KBM-7 (cell line): Measurements from ENCODE around the gene KLHL22.
"Not testable (repeated sequence)": the region's sequence is repeated elsewhere in the genome, so short reads cannot be mapped to it uniquely, and the experiment has no call there.

Experiments used
- DNase-seq: peaks from one replicate; pipeline ENCODE4 v3.0.0-alpha.2; 2015
- in situ Hi-C: fragments of 300-500 bp; cut with MboI; formaldehyde crosslinking; loops from 2 replicates; pipeline ENCODE4 v1.14.3; 2020; ENCODE audit warnings: low sequenced_read_pairs, low pct_unique_long_range_greater_than_20kb, mixed read lengths

The KLHL22 gene

GRCh38 chr22:20507253-20508066 lies 11.9 kb upstream of the KLHL22 start, which contains the start of gene MED15:
TSS of gene MED15 (plus strand) at chr22:20507610. CDS start at chr22:20507679, 69 bp downstream.
- peak; percentile 91 for DNase-seq
- in situ Hi-C loops: loop anchor here (25.0 kb wide), 1 partner anchor 105 kb away; no protein-coding TSS in a partner anchor

- in situ Hi-C loops: loop anchor here (25.0 kb wide), 1 partner anchor 106 kb away; no protein-coding TSS in a partner anchor
- DNase-seq: no peak
These were observed 11.1 kb upstream of the KLHL22 start for GRCh38 chr22:20506543-20507252.

- in situ Hi-C loops: loop anchor here (25.0 kb wide), 1 partner anchor 108 kb away; no protein-coding TSS in a partner anchor
- DNase-seq: not testable (repeated sequence)
These were observed 8.8 kb upstream of the KLHL22 start for GRCh38 chr22:20504293-20504922.

GRCh38 chr22:20503816-20504215 lies 8.2 kb upstream of the KLHL22 start:
- no peak for DNase-seq
- in situ Hi-C loops: loop anchor here (25.0 kb wide), 1 partner anchor 108 kb away; no protein-coding TSS in a partner anchor

GRCh38 chr22:20499769-20500168 lies 4.2 kb upstream of the KLHL22 start:
- in situ Hi-C loops: loop anchor here (25.0 kb wide), 1 partner anchor 113 kb away; no protein-coding TSS in a partner anchor
- no peak for DNase-seq

GRCh38 chr22:20498913-20499312 lies 3.3 kb upstream of the KLHL22 start:
- in situ Hi-C loops: no loop called here
- no peak for DNase-seq

- in situ Hi-C loops: no loop called here
- DNase-seq: no peak
These were observed 1.8 kb upstream of the KLHL22 start for GRCh38 chr22:20497426-20497825.

- in situ Hi-C loops: no loop called here
- DNase-seq: peak; percentile 79
These were observed 476 bp upstream of the KLHL22 start for GRCh38 chr22:20495861-20496681.

- in situ Hi-C loops: no loop called here
- no peak for DNase-seq
These were observed 4.2 kb downstream of the KLHL22 start for GRCh38 chr22:20491346-20491745.

- DNase-seq: no peak
- in situ Hi-C loops: no loop called here
These were observed 4.7 kb downstream of the KLHL22 start for GRCh38 chr22:20490941-20491307.

- DNase-seq: no peak
- in situ Hi-C loops: no loop called here
These were observed 5.2 kb downstream of the KLHL22 start for GRCh38 chr22:20490183-20490940.

GRCh38 chr22:20488946-20489345 lies 6.6 kb downstream of the KLHL22 start:
- DNase-seq: no peak
- in situ Hi-C loops: no loop called here

- in situ Hi-C loops: no loop called here
- DNase-seq: no peak
These were observed 7.9 kb downstream of the KLHL22 start for GRCh38 chr22:20487715-20488114.

GRCh38 chr22:20486229-20486628 lies 9.4 kb downstream of the KLHL22 start:
- in situ Hi-C loops: no loop called here
- DNase-seq: no peak

GRCh38 chr22:20484948-20485683 lies 10.5 kb downstream of the KLHL22 start:
- no peak for DNase-seq
- in situ Hi-C loops: no loop called here

- no peak for DNase-seq
- in situ Hi-C loops: no loop called here
These were observed 11.8 kb downstream of the KLHL22 start for GRCh38 chr22:20483771-20484170.

- in situ Hi-C loops, DNase-seq: not testable (repeated sequence)
These were observed 12.5 kb downstream of the KLHL22 start for GRCh38 chr22:20483143-20483506.
